Activated T-cell treated with anti-CD3 and anti-CD28 coated beads for 24 hours (primary cell): Measurements from ENCODE around the gene MAP2K5.

Experiments used
- DNase-seq: peaks from one replicate; pipeline ENCODE4 v3.0.0-alpha.2; 2020; ENCODE audit warnings: low read depth

MAP2K5 gene

GRCh38 chr15:67724691-67725375, 182.3 kb downstream of the MAP2K5 start:
- DNase-seq, result no peak

- no peak for DNase-seq
Observed at GRCh38 chr15:67730135-67730534, 187.6 kb downstream of the MAP2K5 start.

DNA sequence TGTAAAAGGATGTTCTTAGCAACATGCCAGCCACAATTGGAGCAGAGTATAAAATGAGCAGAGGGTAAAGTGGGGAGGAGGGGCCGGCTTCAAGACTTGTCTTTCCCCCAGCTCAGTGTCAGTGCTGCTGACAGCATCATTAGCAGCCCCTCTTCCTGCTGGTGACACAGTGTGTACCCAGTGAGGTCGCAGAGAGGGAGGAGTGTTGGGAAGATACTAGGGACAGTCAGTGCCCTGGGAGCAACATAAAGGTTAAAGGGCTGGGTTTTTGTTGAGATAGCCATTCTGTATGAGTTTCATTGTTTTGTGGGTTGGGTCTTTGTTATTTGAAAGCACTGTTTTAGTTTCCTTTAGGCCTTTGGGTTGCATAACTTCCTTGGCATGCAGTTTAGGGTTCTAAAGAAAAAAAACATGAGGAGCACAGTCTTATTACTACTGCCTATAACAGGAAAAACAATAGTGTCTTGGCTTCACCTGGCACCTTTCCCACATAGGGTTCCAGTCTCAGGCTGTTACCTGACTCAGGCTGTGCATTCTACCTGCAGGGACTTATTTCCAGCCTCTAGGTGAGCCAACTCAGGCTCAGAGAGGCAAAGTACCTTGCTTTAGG, 188.7 kb downstream of the MAP2K5 start:
- DNase-seq, result no peak

DNA sequence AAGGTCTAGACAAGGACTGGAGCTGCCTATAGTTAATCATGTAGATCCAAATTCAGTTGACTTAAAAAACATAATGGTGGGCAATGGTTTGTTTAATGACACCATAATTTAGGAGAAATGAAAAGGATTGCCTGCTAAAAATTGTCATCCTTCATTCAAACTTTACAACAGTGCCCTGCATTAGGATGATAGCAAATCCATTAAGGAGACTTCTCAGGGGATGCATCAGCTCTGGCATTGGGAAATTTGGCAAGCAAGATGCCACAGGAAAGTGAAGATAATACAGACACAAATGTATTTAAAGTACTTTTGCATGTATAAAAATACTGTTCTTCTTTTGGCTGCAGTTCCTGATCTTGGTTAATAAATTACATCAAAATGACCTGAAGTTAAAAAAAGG, 189.7 kb downstream of the MAP2K5 start:
- DNase-seq, result no peak

GRCh38 chr15:67732671-67733374, 190.3 kb downstream of the MAP2K5 start:
- no peak for DNase-seq

DNA sequence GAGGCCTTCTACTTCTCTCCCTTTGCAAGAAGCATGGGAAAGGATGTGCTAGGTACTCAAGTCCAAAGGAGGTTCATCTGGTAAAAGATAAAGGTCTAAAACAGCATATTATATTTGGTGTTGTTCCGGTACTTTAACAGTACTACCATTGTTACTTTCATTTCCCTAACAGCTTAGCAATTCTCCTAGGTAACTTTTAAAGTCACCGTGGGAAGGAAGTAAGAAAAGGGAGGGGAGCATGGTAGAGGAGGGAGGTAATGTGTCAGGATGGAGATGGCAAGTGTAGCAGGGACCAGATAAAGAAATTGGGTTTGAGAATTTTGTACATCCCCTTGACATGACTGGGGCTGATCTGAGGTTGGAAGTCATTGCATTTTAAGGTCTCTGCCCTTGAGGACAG, 193.4 kb downstream of the MAP2K5 start:
- DNase-seq, result no peak

GRCh38 chr15:67736810-67737209, 194.3 kb downstream of the MAP2K5 start:
- no peak for DNase-seq

DNA sequence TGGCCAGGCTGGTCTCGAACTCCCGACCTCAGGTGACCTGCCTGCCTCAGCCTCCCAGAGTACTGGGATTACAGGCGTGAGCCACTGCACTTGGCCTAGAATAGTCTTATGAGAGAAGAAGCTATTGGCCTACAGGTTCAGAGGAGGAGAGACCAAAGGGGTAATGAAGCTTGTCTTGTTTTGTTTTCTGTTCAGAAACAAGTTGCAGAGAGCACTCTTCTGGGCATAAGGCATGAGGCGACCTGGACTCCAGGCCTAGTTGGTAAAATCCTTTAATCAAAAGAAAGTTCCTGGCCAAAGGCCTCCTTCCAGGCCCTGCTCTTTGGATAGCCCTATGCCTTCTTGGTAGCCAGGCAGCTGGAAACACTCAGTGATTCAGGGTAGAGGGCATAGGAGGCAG, 195.6 kb downstream of the MAP2K5 start:
- DNase-seq, result no peak

DNA sequence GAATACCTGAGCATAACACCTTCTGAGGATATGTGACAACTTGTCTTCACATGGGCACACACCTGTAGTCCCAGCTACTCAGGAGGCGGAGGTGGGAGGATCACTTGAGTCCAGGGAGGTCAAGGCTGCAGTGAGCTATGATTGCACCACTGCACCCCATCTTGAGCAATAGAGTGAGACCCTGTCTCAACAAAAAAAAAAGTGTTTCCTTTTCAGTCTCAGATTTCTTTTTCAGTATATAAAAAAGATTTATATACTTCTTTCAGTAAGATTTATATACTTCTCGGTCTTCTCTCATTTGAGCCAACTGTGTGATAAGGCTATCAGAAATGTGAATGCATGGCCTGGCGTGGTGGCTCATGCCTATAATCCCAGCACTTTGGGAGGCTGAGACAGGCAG, 197.9 kb downstream of the MAP2K5 start:
- DNase-seq, result no peak

DNA sequence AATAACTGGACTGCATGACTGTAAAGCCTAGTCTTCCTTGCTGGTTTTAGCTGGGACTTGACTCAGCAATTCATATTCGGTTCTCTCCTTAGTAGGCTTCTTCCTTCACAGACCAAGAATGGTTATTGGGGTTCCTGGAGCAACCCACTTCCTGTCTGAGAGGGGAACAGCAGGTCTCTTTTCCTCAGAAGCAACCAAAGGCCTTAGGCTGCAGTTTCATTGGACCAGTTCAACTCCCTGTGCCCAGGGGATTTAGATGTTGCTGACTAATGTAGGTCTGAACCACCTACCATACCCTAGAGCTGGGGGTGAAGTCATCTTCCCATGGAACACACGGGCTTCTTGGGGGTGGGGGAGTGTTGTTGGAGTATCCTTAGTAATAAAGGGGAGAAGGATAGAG, 198.8 kb downstream of the MAP2K5 start:
- no peak for DNase-seq

DNA sequence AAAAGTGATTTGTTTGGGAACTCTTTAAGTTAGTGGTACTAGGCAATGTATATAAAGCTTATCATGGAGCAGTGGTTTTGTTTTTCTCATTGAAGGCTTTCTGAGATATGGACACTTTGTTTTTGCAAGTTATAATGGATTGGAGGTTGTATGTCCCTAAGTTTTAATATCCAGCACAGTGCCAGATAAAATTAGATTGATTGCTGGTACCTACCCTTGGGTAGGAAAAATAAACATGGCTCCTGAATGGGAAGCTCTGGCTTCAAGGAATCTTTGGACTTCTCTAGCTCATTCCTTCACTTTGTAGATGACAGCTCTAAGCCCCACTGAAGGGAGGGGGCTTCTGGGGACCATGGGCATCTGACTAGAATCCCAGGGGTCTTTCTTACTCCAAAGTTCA, 201.1 kb downstream of the MAP2K5 start:
- no peak for DNase-seq

GRCh38 chr15:67744331-67745072, 202.0 kb downstream of the MAP2K5 start:
- DNase-seq, result no peak

- DNase-seq, result no peak
Observed at GRCh38 chr15:67745073-67746006, 202.8 kb downstream of the MAP2K5 start.

- DNase-seq, result no peak
Observed at GRCh38 chr15:67746022-67746421, 203.5 kb downstream of the MAP2K5 start.

- DNase-seq, result no peak
Observed at GRCh38 chr15:67746450-67746849, 203.9 kb downstream of the MAP2K5 start.

DNA sequence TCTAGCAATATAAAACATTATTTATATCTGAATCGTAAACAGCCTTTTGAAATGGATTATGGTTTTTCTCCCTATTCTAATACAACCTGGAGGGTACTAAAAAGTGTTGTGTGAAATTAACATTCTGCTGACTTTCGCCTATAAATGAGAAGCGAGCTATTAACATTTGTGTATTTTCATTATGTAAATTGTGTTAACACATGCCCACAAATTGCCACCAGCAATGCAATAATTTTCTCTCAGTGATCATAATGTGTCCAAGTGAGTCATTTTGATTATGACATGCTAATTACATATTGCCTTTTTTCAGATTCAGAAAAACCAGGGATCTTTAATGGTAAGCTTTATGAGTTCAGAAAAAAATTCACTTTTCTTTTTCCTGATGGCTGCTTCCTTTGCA, 205.4 kb downstream of the MAP2K5 start:
- no peak for DNase-seq

- DNase-seq, result no peak
Observed at GRCh38 chr15:67750371-67750770, 207.9 kb downstream of the MAP2K5 start.

- DNase-seq, result no peak
Observed at GRCh38 chr15:67753891-67754290, 211.4 kb downstream of the MAP2K5 start.

GRCh38 chr15:67755264-67755663, 212.8 kb downstream of the MAP2K5 start:
- DNase-seq, result no peak

DNA sequence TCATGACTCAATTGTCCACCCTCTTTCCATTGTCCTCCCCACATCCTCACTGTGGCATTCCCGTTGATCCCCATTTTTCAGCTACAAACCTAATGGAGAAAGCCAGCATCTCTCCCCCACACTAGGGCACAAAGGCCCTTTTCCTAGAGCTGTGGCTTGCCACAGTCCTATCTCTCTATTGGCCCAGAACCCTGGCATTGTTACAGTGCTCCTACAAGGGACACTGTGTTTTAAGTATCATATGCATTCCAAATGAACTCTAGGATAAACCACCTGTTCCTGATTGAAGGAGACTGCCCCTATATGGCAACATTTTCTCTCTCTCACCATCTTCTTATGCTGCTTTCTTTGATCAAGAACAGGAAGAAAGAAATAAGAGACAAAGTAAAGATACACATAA, 213.4 kb downstream of the MAP2K5 start:
- DNase-seq, result no peak

- DNase-seq, result no peak
Observed at GRCh38 chr15:67758619-67759300, 216.3 kb downstream of the MAP2K5 start.
